Ascending aorta (tissue), 2 donors: ENCODE data around the gene BMP2. TPM values are rescaled to one million over a fixed set of nuclear protein-coding genes. Genes with fewer than 3 reads are reported as not detected.

Experiments used
- DNase-seq, 2 donors: peaks; one replicate each; pipeline ENCODE4 v3.0.0-alpha.2; 2019; ENCODE audit warnings: low spot score in 2 of 2
- H3K27ac ChIP-seq, 2 donors: fragments of 200-600 bp; sonication (generic); one replicate each; pipeline ENCODE4 v1.5.1; 2016 to 2017; ENCODE audit warnings: mild to moderate bottlenecking in 1 of 2
- H3K27me3 ChIP-seq: fragments of 200-600 bp; sonication (generic); one replicate; pipeline ENCODE4 v1.5.1; 2017
- H3K36me3 ChIP-seq, 2 donors: fragments of 200-600 bp; sonication (generic); one replicate each; pipeline ENCODE4 v1.5.1; 2016
- H3K4me1 ChIP-seq, 2 donors: fragments of 200-600 bp; sonication (generic); one replicate each; pipeline ENCODE4 v1.5.1; 2016 to 2017; ENCODE audit warnings: mild to moderate bottlenecking in 1 of 2
- H3K4me3 ChIP-seq, 2 donors: fragments of 200-600 bp; sonication (generic); one replicate each; pipeline ENCODE4 v1.5.1; 2016 to 2017; ENCODE audit warnings: mild to moderate bottlenecking in 1 of 2
- H3K9me3 ChIP-seq, 2 donors: fragments of 200-600 bp; sonication (generic); one replicate each; pipeline ENCODE4 v1.5.1; 2016
- intact Hi-C: fragments of 100-400 bp; cut with DNase I; formaldehyde crosslinking; loops from one replicate; pipeline ENCODE4 v1.15.1; 2023
- total RNA-seq: library from RNA; depleted of rRNA; stranded (reverse); fragments of >200 nt; gene quantifications from one replicate; pipeline ENCODE4 v1.1.0, GENCODE V29; 2016
- TF ChIP-seq, protein P1 (sequence below), 3 experiments: fragments of 200-600 bp in 2 of 3; fragments of 450-650 bp in 1 of 3; sonication (generic) in 2 of 3; IDR thresholded peaks; one replicate each; pipeline ENCODE4 v1.5.1; 2016 to 2019; ENCODE audit warnings: antibody characterized with exemption in 3 of 3, mild to moderate bottlenecking in 1 of 3, moderate library complexity in 1 of 3

Gene BMP2
- total RNA-seq, 1 donor from 2014 or later = 31.1 TPM

DNA sequence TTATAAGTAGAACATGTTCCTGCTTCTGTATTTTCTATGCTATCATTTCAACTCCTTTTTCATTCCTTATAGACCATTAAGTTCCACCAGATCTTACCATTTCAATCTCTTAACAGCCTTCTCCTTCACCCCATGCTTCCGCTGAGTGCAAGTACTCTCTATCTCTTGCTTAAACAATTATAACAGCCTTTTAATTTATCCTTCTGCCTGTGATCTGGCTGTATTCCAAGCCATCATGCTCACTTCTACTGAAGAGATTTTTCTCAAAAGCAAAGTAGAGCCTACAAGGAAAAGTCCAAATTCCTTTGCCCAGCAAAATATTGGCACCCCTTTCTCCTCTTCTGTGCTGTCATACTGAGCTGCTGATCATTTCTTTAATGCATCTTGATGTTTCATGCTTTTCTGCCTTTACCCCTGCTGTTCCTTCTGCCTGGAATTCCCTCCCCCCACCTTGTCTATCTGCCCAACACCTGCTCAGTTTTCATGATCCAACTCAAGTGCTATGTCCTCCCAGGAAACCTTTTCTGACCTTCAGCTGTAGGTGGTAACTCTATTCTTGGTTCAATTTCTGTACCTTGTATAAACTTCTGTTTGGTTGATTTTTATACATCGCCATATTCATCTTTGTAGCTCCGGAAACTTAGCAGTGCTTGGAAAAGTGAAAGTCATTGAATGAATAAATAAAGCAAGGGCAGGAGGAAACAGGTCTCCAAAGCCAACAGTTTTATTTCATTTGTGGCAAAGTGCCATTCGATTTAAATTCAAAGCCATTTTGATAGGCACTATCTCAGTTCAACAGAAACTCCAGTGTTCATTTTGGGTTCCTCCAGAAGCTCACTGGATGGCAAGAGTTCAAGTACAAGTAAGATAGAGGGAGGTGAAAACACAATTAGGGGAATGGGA is 10.5 kb upstream of the BMP2 start:
- no peak overlapping the region for H3K27ac ChIP-seq
- H3K4me3 ChIP-seq = no peak overlapping the region
- intact Hi-C loops = no loop called here
- no peaks in the 10 kb centered on the region for H3K4me1 ChIP-seq
- H3K9me3 ChIP-seq = no peaks in the 10 kb centered on the region
- TF ChIP-seq, protein P1, sequence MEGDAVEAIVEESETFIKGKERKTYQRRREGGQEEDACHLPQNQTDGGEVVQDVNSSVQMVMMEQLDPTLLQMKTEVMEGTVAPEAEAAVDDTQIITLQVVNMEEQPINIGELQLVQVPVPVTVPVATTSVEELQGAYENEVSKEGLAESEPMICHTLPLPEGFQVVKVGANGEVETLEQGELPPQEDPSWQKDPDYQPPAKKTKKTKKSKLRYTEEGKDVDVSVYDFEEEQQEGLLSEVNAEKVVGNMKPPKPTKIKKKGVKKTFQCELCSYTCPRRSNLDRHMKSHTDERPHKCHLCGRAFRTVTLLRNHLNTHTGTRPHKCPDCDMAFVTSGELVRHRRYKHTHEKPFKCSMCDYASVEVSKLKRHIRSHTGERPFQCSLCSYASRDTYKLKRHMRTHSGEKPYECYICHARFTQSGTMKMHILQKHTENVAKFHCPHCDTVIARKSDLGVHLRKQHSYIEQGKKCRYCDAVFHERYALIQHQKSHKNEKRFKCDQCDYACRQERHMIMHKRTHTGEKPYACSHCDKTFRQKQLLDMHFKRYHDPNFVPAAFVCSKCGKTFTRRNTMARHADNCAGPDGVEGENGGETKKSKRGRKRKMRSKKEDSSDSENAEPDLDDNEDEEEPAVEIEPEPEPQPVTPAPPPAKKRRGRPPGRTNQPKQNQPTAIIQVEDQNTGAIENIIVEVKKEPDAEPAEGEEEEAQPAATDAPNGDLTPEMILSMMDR (IDR thresholded peaks at IDR 0.05) = no peak
- H3K36me3 ChIP-seq = no peaks in the 10 kb centered on the region
- no peak for DNase-seq
- no peaks in the 10 kb centered on the region for H3K27me3 ChIP-seq

DNA sequence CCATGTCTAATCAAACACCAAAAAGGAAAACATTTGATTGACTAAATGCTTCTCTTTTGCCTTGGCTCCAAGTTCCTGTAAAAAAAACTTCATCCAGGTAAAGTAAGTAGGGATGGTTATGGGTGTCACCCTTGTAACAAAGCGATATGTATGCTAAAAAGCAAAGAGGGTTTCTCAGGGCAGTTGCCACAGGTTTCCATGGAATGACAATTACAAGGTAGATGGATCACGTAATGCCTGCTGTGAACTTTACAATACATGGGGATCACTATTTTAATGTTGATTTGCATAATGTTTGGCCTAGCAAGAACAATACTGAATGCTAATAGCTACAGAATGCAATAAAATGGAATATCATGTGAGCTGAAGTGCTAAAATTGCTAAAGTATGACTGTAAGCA is 2.9 kb upstream of the BMP2 start:
- Histone ChIP-seq H3K9me3 (no peaks in the 10 kb centered on the region), H3K4me3 (no peak overlapping the region), H3K36me3 (no peaks in the 10 kb centered on the region), H3K27ac (no peak overlapping the region), H3K4me1 (peaks cover 0 to under 1% of the 10 kb centered on the region in 2 donors), H3K27me3 (no peaks in the 10 kb centered on the region)
- TF ChIP-seq, protein P1 (IDR thresholded peaks at IDR 0.05) = no peak
- intact Hi-C loops = loop anchor here (5.0 to 10.0 kb wide), 4 partner anchors 600 to 1250 kb away; partner anchors contain the start of gene TMX4
- no peak for DNase-seq

DNA sequence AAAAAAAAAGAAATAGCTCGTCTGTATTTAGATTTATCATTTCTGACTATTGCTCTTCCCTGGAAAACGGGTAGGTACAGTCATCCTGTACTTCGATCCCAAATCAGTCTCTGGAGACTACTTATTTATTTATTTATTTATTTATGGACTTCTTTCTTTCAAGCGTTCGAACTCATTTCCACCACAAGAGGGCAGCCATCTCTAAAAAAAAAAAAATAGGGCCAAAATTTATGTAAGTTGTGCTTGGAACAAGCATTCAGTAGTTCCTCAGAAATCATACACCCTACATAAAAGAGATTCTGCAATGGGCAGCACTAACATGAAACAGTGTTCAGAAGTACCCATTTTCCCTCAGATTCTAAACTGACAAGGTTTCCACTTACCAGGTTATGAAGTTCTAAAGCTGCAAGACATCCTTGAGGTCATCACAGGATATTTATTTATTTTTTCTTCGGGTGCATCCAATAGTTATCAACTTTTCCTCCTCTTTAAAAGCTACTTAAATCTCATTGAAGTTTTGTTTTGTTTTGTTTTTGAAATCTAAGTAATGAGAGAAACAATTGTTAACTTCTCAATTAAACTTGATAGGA is 1.9 kb upstream of the BMP2 start:
- TF ChIP-seq, protein P1 (IDR thresholded peaks at IDR 0.05) = peak; percentile 14 to 64 (median 61)
- no peak for DNase-seq
- Histone ChIP-seq H3K9me3 (no peaks in the 10 kb centered on the region), H3K4me1 (peaks cover 3% of the 10 kb centered on the region in 2 donors), H3K4me3 (no peak overlapping the region), H3K27ac (peak overlapping the region in 1 of 2 donors; percentile 24), H3K27me3 (no peaks in the 10 kb centered on the region), H3K36me3 (no peaks in the 10 kb centered on the region)
- intact Hi-C loops = loop anchor here (2.0 to 10.0 kb wide), 6 partner anchors 129 to 1249 kb away; partner anchors contain the start of gene TMX4

DNA sequence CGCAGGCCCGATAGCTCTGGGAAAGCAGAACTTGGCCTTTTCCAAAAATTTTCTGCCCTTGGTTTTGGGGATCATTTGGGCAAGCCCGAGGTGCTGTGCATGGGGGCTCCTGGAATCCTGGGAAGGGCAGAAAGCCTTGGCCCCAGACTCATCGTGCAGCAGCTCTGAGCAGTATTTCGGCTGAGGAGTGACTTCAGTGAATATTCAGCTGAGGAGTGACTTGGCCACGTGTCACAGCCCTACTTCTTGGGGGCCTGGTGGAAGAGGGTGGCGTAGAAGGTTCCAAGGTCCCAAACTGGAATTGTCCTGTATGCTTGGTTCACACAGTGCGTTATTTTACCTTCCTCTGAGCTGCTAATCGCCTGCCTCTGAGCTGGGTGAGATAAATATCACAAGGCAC is 1.1 kb upstream of the BMP2 start:
- H3K9me3 ChIP-seq = no peaks in the 10 kb centered on the region
- H3K27ac ChIP-seq = peak overlapping the region; percentile 24 to 52
- TF ChIP-seq, protein P1 (IDR thresholded peaks at IDR 0.05) = no peak
- H3K36me3 ChIP-seq = no peaks in the 10 kb centered on the region
- no peak for DNase-seq
- intact Hi-C loops = loop anchor here (2.0 to 10.0 kb wide), 6 partner anchors 130 to 1248 kb away; partner anchors contain the start of gene TMX4
- H3K27me3 ChIP-seq = no peaks in the 10 kb centered on the region
- peaks cover 3 to 8% of the 10 kb centered on the region in 2 donors for H3K4me1 ChIP-seq
- peak overlapping the region in 1 of 2 donors; percentile 87 for H3K4me3 ChIP-seq

DNA sequence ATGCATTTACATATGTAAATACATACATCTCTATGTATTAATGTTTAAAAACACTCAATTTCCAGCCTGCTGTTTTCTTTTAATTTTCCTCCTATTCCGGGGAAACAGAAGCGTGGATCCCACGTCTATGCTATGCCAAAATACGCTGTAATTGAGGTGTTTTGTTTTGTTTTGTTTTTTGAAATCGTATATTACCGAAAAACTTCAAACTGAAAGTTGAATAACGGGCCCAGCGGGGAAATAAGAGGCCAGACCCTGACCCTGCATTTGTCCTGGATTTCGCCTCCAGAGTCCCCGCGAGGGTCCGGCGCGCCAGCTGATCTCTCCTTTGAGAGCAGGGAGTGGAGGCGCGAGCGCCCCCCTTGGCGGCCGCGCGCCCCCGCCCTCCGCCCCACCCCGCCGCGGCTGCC is 355 bp upstream of the BMP2 start:
- peak overlapping the region; percentile 52 for H3K27ac ChIP-seq

More for the DNA sequence above, 355 bp upstream of the BMP2 start:
- TF ChIP-seq, protein P1 (IDR thresholded peaks at IDR 0.05) = no peak
- Histone ChIP-seq H3K4me3 (peak overlapping the region; percentile 86 to 87), H3K36me3 (no peaks in the 10 kb centered on the region), H3K27me3 (no peaks in the 10 kb centered on the region), H3K4me1 (peaks cover 3 to 8% of the 10 kb centered on the region in 2 donors), H3K9me3 (no peaks in the 10 kb centered on the region)
- DNase-seq = no peak
- intact Hi-C loops = loop anchor here (1.0 to 10.0 kb wide), 7 partner anchors 63 to 1248 kb away; partner anchors contain the start of gene TMX4
